GM21526 (cell line): ENCODE data around the gene BTBD2.
A peak's percentile ranks its signal among the peaks of the same experiment; 100 is the strongest.

Experiments used
- ATAC-seq: cut with Tn5 transposase; IDR thresholded peaks from one replicate; pipeline ENCODE4 v1.9.1; 2021; ENCODE audit warnings: moderate library complexity; ENCODE audit not compliant: unreplicated experiment, low FRiP score

Gene BTBD2

DNA sequence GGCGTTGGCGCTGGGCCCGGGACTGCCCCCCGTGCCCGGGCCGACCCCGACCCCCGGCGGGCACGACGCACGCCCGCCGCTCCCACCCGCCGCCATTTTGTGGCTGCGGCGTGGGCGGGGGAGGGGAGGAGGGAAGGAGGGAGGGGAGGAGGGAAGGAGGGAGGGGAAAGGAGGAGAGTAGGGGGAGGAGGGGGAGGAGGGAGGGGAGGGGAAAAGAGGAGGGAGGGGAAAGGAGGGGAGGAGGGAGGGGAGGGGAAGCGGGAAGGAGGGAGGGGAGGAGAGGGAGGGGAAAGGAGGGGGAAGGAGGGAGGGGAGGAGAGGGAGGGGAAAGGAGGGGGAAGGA, at the start of gene BTBD2:
Gene BTBD2, minus strand, starts transcription at position 107 of the 343 bp plus-strand sequence. Its CDS starts 11 bp downstream, at position 96.
- ATAC-seq = no peak

GRCh38 chr19:2064788-2065524, 49.4 kb upstream of the BTBD2 start:
- ATAC-seq = no peak

- ATAC-seq = no peak
These were observed 48.9 kb upstream of the BTBD2 start for GRCh38 chr19:2064395-2064787.

DNA sequence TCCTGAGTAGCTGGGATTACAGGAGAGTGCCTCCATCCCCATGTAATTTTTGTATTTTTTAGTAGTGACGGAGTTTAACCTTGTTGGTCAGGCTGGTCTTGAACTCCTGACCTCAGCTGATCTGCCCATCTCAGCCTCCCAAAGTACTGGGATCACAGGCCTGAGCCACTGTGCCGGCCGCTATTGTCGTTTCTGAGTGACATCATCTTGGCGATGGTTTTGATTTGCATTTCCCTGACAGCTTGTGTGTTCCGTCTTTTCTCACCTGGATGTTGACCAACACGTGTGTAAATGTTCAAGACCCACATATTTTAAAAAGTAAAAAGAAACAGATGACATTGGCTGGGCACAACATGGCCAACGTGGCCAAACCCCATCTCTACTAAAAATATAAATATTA, 48.3 kb upstream of the BTBD2 start:
- ATAC-seq = no peak

DNA sequence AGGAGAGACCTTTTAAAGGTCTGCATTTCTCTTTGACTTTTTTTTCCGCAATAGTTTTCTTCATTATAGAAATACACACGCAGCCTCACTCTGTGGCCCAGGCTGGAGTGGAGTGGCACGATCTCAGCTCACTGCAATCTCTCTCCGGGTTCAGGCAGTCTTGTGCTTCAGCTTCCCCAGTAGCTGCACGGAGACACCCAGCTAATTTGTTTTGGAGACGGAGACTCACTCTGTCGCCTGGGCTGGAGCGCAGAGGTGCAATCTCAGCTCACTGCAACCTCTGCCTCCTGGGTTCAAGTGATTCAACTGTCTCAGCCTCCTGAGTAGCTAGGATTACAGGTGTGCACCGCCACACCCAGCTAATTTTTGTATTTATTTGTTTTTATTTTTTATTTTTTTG, 47.3 kb upstream of the BTBD2 start:
- no peak for ATAC-seq

DNA sequence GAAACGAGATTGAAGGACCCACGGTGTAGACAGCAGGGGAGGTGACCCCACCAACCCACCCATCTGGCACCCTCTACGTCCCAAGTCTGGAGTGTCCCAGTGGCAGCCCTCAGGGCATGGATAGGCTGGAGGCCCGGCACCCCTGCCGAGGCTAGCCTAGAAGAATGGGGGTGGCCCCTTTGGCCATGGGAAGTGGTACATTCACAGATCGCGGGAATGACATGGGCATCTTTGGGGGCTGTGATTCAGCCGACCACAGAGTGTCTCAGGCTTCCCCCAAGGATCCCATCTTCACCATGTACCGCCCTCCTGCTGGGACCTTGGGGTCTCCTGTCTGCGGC, 46.8 kb upstream of the BTBD2 start:
- ATAC-seq = no peak

- ATAC-seq = peak; percentile 57
These were observed 46.2 kb upstream of the BTBD2 start for GRCh38 chr19:2061495-2062388.

DNA sequence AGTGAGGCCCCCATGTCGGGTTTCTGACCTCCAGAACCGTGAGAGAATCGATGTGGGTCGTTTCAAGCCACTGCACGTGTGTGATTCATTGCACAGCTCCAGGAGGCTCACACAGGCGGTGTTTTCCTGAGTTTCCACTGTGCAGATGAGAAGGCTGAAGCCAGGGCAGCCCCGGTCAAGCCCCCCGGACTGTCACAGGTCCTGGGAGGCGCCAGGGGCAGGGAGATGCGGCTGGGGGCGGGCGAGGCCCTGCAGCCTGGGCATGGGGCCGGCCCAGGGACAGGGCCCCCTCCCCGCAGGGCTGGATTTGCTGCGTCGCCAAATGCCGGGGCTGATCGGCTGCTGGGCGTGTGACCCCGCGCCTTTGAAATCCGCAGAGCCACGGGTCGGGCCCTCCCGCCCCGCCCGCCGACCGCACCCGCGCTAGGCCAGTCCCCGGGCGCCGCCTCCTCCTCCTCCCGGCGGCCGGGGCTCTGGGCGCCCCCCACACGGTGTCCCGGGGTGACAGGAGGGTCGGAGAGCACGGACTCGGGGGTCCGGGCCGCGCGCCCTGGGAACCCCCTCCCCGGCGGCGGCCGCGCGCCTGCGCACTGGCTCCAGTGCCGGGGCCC, 45.5 kb upstream of the BTBD2 start:
- peak; percentile 15 for ATAC-seq

DNA sequence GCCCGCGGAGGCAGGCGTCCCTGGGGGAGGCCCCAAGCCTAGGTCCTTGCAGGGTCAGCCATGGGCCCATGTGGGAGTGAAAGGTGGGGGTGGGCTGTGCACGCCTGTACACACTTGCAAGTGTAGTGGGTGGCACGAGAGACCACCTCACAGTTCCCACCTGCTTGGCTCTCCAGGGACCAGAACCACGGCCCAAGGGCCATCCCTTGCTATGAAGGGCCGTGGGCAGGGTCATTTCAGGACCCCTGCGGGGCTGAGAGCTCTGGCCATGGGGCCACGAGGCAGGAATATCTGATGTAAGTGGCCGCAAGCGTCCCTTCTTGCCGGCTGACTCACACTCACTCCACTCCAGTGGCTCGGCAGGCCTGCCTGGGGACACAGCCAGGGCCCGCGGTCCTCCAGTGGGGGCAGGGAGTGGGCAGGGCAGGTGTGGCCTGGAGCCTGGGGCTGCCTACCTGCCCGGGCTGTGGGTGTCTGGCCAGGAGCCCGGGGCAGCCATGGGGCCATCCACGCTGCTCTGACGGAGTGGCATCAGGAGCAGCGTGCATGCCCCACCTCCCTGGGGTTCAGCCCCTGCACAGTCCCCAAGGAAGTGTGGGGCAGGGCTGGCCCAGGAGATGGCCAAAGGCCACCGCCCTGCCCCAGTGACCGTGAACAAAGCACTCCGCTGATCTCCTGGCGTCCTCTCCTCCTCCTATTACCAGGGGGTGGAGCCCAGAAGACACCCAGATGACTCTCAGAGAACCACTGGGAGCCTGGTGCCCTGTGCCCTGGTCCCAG, 44.1 kb upstream of the BTBD2 start:
- ATAC-seq = no peak

- ATAC-seq = no peak
These were observed 43.3 kb upstream of the BTBD2 start for GRCh38 chr19:2058570-2059421.

DNA sequence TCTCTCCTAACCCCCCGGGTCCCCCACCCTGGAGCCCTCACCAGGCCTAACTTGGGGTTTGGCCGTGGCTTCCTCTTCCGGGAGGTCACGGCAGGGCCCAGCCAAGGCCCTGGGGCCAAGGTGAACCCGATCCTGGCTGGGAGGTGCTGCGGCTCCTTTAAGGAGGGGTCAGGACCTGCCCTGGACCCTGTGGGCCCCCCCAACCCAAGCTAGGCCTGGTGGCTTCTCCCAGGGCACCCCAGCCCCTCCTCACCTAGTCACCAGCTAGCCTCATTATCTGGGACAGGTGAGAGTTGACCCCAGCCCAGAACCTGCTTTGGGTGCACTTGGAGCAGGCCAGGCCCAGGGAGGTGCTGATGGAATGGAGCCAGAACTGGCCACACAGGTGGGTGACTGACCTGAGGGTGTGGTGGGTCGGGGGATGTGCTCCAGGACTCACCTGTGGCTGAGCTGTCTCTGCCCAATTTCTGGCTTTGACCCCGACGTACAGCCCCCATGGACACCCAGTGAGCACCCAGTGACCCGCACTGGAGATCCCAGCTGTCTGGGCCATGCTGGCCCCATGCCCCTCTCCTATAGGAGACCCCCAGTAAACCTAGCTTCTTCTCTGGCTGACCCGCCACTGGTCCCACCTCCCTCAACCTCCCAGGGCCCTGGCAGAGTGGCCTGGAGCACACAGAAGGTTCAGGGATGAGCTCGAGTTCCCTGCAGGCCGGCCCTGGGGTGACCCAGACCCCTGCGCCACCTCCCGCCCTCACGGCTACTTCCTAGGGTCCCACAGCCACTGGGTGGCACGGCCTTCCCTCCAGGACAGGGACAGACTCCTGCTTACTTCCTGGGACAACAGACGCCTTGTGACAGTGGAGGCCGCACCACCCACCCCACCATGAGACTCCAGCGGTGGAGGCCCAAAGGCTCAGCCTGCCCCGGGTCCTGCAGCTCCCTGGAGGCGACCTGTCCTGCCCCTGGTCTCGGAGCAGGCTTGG, 42.3 kb upstream of the BTBD2 start:
- no peak for ATAC-seq

GRCh38 chr19:2056837-2057192, 41.3 kb upstream of the BTBD2 start:
- no peak for ATAC-seq

DNA sequence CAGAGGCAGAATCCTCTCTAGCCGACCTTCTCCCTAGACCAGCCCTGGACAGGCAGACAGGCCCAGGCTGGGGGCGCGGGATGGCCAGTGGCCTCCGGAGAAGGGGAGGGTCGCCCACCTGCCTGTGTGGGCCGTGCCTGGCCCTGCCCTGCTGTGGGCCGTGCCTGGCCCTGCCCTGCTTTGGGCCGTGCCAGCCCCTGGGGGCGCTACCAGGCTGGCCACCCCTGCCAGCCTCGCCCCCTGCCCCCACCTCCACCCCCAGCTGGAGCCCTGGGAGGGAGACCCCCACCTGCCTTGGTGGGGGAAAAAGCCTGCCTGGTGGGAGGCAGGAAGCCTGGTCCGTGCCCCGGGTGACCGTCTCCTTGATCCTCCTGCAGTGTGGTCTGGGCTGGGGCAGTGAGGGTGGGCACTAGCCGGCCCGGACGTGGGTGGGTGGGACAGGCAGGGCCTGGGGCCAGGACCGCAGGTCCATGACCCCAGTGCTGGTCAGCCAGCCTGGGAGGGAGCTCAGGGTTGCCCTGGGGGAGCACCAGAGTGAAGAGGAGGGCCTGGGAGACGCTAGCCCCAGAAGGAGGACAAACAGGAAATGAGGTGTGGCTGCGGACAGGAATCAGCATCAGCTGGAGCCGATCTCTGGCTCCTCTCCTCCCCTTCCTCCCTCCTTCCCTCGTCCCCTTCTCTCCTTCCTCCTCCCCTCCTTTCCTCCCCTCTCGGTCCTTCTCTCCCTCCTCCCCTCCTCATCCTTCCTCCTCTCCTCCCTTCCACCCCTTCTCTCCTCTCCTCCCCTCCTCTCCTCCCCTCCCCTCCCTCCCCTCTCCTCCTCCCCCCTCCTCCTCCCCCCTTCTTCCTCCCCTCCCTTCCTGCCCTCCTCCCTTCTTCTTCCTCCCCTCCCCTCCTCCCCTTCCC, 40.7 kb upstream of the BTBD2 start:
- ATAC-seq = no peak

DNA sequence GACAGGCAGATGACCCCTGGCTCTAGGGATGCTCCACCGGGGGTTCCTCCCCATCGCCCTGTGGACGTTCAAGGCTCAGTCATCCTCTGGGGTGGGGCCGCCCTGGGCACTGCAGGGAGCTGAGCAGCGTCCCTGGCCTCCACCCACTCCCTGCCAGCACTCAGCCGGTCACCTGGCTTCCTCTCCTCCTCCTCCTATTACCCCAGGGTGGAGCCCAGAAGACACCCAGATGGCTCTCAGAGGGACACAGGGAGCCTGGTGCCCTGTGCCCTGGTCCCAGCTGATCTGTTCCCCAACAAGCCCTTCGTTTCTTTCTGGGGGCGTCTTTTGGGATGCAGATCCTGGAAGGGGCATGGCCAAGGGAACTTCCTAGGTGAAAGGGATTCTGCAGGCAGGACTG, 39.2 kb upstream of the BTBD2 start:
- no peak for ATAC-seq

DNA sequence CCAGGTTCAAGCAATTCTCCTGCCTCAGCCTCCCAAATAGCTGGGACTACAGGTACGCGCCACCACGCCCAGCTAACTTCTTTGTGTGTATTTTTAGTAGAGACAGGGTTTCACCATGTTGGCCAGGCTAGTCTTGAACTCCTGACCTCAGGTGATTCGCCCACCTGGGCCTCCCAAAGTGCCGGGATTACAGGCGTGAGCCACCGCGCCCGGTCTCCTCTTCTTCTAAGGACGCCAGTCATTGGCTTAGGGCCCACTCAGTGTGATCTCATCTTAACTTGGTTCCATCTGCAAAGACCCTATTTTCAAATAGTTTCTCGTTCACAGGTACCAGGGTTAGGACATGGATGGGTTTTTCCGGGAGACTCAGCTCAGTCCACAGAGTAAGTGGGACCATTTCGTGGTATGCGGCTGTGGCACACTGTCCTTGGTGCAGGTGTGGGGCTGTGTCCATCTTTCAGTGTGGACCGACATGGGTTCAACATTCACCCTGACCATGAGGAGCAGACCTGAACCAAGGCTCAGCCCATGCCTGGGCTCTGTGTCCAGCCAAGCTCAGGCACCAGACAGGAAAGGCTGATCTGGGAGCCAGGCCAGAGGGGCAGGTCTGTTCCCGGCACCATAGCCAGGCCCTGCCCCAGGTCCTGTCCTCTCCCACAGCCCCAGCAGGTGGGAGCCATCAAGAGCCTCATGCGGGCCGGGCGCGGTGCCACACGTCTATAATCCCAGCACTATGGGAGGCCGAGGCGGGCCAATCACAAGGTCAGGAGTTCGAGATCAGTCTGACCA, 38.3 kb upstream of the BTBD2 start:
- ATAC-seq = no peak

GRCh38 chr19:2051773-2052704, 36.5 kb upstream of the BTBD2 start:
- ATAC-seq = no peak
